ENCODE data around the gene ARL6IP4. TPM values are rescaled to one million over a fixed set of nuclear protein-coding genes. Genes with fewer than 3 reads are reported as not detected.

ARL6IP4 gene
- polyA plus RNA-seq, 3 donors = 152 to 268 (median 167) TPM

- Histone ChIP-seq H3K79me2 (ENCODE audit: insufficient read depth, low read length) (no peaks in the 10 kb centered on the region), H3K9me3 (replicated peaks in 1 of 2; ENCODE audit: control insufficient read depth in 1 of 2, insufficient read depth in 1 of 2, low read length in 2 of 2) (no peaks in the 10 kb centered on the region), H3K9ac (ENCODE audit: insufficient read depth, low read length, poor library complexity, severe bottlenecking) (no peak overlapping the region), H3K4me3 (replicated peaks in 1 of 3; ENCODE audit: low read depth in 2 of 3, low read length in 3 of 3) (no peak overlapping the region), H4K20me1 (ENCODE audit: insufficient read depth, low read length) (no peaks in the 10 kb centered on the region), H3K4me2 (replicated peaks; ENCODE audit: extremely low read depth, low read length, poor library complexity, severe bottlenecking) (no peak overlapping the region), H3K36me3 (replicated peaks in 1 of 2; ENCODE audit: control insufficient read depth in 1 of 2, insufficient read depth in 2 of 2, low read length in 2 of 2) (no peaks in the 10 kb centered on the region), H3K27ac (ENCODE audit: low read depth in 1 of 2, low read length in 2 of 2) (no peak overlapping the region), H3K27me3 (ENCODE audit: control insufficient read depth in 2 of 2, insufficient read depth in 2 of 2, low read length in 2 of 2) (no peaks in the 10 kb centered on the region), H3K4me1 (ENCODE audit: control insufficient read depth in 1 of 2, insufficient read depth in 2 of 2, low read length in 2 of 2) (peaks cover 0 to under 1% of the 10 kb centered on the region in 2 donors), H2AFZ (ENCODE audit: insufficient read depth, low read depth, low read length, poor library complexity, severe bottlenecking) (no peak overlapping the region)
- Mint-ChIP-seq H3K4me3 (no peak overlapping the region), H3K27me3 (ENCODE audit: low read depth in 3 of 3) (peaks cover 0 to 2% (median 0%) of the 10 kb centered on the region in 3 donors), H3K4me1 (peaks cover under 1% of the 10 kb centered on the region), H3K27ac (no peak overlapping the region), H3K9me3 (no peaks in the 10 kb centered on the region), H3K36me3 (no peaks in the 10 kb centered on the region)
- DNase-seq = no peak
- TF ChIP-seq CTCF (IDR thresholded peaks at IDR 0.05) = no peak
- WGBS (ENCODE audit: insufficient coverage) = 95% methylated on average over 11 of the region's 13 CpGs
- intact Hi-C loops (cut with micrococcal nuclease) = no loop called here
Observed at GRCh38 chr12:122990561-122990960, 10.1 kb downstream of the ARL6IP4 start.

- no peak overlapping the region for H3K4me3 ChIP-seq (replicated peaks in 1 of 3; ENCODE audit: low read depth in 2 of 3, low read length in 3 of 3)
- Mint-ChIP-seq H3K4me3 (no peak overlapping the region), H3K27ac (no peak overlapping the region), H3K4me1 (no peaks in the 10 kb centered on the region), H3K27me3 (ENCODE audit: low read depth in 3 of 3) (peaks cover 0 to 2% (median 0%) of the 10 kb centered on the region in 3 donors), H3K36me3 (no peaks in the 10 kb centered on the region), H3K9me3 (no peaks in the 10 kb centered on the region)
- no peaks in the 10 kb centered on the region for H3K4me1 ChIP-seq (ENCODE audit: control insufficient read depth in 1 of 2, insufficient read depth in 2 of 2, low read length in 2 of 2)
- no peaks in the 10 kb centered on the region for H3K79me2 ChIP-seq (ENCODE audit: insufficient read depth, low read length)
- intact Hi-C loops (cut with micrococcal nuclease) = no loop called here
- no peak overlapping the region for H2AFZ ChIP-seq (ENCODE audit: insufficient read depth, low read depth, low read length, poor library complexity, severe bottlenecking)
- H4K20me1 ChIP-seq (ENCODE audit: insufficient read depth, low read length) = no peaks in the 10 kb centered on the region
- DNase-seq = no peak
- WGBS (ENCODE audit: insufficient coverage) = 98% methylated on average over 9 of the region's 13 CpGs
- no peaks in the 10 kb centered on the region for H3K36me3 ChIP-seq (replicated peaks in 1 of 2; ENCODE audit: control insufficient read depth in 1 of 2, insufficient read depth in 2 of 2, low read length in 2 of 2)
- no peak for TF ChIP-seq CTCF (IDR thresholded peaks at IDR 0.05)
- no peak overlapping the region for H3K4me2 ChIP-seq (replicated peaks; ENCODE audit: extremely low read depth, low read length, poor library complexity, severe bottlenecking)
- no peaks in the 10 kb centered on the region for H3K9me3 ChIP-seq (replicated peaks in 1 of 2; ENCODE audit: control insufficient read depth in 1 of 2, insufficient read depth in 1 of 2, low read length in 2 of 2)
- no peaks in the 10 kb centered on the region for H3K27me3 ChIP-seq (ENCODE audit: control insufficient read depth in 2 of 2, insufficient read depth in 2 of 2, low read length in 2 of 2)
- H3K9ac ChIP-seq (ENCODE audit: insufficient read depth, low read length, poor library complexity, severe bottlenecking) = no peak overlapping the region
- H3K27ac ChIP-seq (ENCODE audit: low read depth in 1 of 2, low read length in 2 of 2) = no peak overlapping the region
Observed at GRCh38 chr12:122990961-122991622, 10.6 kb downstream of the ARL6IP4 start.

Data from CD14-positive monocyte (primary cell).